ENCODE results near the gene LCE3B.
"Not testable (repeated sequence)": the region's sequence is repeated elsewhere in the genome, so short reads cannot be mapped to it uniquely, and the experiment has no call there.

Gene LCE3B

GRCh38 chr1:152613511-152613910 is at the start of gene LCE3B:
TSS of gene LCE3B (plus strand) at chr1:152613811. CDS start at chr1:152613811, 0 bp downstream.
- DNase-seq: no peak

GRCh38 chr1:152565115-152565514 is 48.5 kb upstream of the LCE3B start:
- no peak for DNase-seq

DNA sequence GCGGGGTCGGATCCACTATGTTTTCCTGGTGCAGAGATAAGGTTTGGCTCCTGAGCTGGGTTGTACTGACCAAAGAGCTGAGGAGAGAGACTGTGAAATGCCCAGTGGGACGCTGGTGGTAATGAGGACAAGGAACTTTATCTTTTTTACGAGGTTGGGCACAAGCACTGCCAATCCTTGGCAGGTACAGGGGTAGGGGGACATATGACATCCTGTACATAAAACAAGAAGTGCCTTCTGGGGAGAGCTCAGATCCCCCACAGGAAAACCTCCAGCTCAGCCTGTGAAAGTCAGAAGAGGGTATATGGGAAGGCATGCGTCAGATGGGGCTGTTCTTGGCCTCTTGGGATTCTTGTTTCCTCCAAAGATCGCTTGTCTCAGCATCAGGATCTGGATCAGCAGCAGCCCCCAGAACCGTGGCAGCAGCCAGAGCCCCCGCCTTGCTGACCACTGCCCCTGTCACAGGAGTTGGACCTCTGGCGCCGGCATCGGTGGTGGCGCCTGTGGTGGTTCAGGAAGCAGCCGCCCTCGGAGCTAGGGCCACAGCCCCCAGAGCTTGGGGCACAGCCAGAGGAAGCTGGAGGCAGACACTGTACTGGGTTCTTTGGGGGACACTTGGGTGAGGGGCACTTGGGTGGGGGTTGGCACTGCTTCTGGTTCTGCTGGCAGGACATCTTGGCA is 47.9 kb upstream of the LCE3B start:
- DNase-seq: no peak

- no peak for DNase-seq
Observed at GRCh38 chr1:152566681-152567080, 46.9 kb upstream of the LCE3B start, which contains the start of gene LCE3E. TSS of gene LCE3E (minus strand) at chr1:152566780. CDS start at chr1:152566208, 572 bp downstream.

- DNase-seq: no peak
Observed at GRCh38 chr1:152577168-152577567, 36.4 kb upstream of the LCE3B start.

GRCh38 chr1:152579526-152579925 is 34.1 kb upstream of the LCE3B start:
- DNase-seq: not testable (repeated sequence)

DNA sequence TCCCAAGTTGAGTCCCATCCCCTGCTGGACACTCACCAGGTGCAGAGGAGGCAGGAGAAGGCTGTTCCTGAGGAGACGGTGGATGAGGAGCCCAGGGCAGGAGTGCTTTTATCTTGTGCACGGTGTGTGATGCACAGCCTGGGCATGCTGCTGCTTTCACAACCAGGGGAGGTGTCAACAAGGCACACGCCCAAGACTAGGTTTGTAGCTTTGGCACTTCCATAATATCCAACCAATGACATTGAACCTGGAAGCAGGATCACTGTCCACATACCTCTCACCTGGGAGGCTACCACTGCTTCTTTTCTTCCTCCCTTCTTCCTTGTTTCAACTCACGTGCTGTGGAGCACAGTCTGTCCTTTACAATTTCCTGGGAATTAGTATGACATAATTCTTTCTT is 33.2 kb upstream of the LCE3B start, which contains the start of gene LCE3D:
Gene LCE3D (minus strand): TSS at position 84 of the 400 bp plus-strand sequence. CDS start 580 bp downstream, outside the sequence.
- DNase-seq: no peak

- DNase-seq: no peak
Observed at GRCh38 chr1:152582647-152583046, 31.0 kb upstream of the LCE3B start.

DNA sequence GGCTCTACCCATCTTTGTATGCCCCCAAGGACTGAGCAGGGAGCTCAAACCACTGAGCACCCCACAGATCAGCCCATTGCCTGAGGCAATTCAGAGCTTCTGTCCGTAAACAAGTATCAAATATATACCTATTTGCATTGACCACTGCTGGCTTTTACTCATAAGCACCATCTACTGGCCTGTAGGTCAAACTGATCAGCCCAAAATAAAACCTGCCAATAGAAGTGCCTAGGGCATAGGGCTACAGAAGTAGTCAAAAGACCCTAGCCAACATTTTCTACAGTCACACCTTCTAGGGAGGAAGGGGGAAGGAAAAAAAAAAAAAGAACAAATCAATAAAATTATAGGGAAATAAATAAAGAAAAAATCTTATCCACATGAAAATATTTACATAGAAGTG is 28.0 kb upstream of the LCE3B start:
- no peak for DNase-seq

GRCh38 chr1:152596986-152597385 is 16.6 kb upstream of the LCE3B start:
- DNase-seq: no peak

DNA sequence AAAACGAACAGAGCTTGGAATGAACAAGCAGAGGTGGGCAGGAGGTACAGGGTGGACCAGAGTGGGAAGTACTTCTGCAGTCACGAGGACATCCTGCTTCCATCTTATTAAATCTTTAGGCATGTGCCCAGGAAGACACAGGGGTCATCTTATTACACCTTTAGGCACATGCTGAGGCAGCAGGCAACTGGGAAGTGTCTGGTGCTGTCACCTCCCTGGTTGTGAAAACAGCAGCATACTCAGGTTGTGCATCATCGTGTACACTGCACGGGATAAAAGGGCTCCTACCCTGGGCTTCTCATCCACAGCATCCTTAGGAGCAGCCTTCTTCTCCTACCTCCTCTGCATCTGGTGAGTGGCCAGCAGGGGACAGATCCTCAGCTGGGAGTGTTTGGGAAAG is 13.7 kb upstream of the LCE3B start, which contains the start of gene LCE3C:
Gene LCE3C (plus strand): TSS at position 301 of the 400 bp plus-strand sequence. CDS start 498 bp downstream, outside the sequence.
- no peak for DNase-seq

- no peak for DNase-seq
Observed at GRCh38 chr1:152621993-152622392, 8.4 kb downstream of the LCE3B start.

DNA sequence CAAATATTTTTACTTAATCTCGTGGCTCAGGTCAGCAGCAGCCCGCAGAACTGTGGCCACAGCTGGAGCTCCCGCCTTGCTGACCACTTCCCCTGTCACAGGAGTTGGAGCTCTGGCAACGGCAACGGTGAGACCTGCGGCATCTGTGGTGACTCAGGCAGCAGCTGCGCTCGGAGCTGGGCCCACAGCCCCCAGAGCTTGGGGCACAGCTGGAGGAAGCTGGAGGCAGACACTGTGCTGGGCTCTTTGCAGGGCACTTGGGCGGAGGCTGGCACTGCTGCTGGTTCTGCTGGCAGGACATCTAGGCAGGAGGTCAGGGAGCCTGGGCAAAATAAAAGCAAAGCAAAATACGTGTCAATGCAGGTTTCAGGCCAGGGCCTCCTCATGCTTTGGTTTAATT is 9.2 kb downstream of the LCE3B start, which contains the start of gene LCE3A:
Gene LCE3A (minus strand): TSS at position 301 of the 400 bp plus-strand sequence. CDS start 0 bp downstream, at position 301.
- DNase-seq: no peak

GRCh38 chr1:152623203-152623844 is 9.7 kb downstream of the LCE3B start:
- DNase-seq: no peak

GRCh38 chr1:152626744-152627143 is 13.1 kb downstream of the LCE3B start:
- no peak for DNase-seq

GRCh38 chr1:152630596-152630995 is 17.0 kb downstream of the LCE3B start:
- DNase-seq: no peak

- DNase-seq: no peak
Observed at GRCh38 chr1:152640351-152640750, 26.7 kb downstream of the LCE3B start.

- no peak for DNase-seq
Observed at GRCh38 chr1:152643945-152644344, 30.3 kb downstream of the LCE3B start.

GRCh38 chr1:152645146-152645545 is 31.5 kb downstream of the LCE3B start:
- no peak for DNase-seq

DNA sequence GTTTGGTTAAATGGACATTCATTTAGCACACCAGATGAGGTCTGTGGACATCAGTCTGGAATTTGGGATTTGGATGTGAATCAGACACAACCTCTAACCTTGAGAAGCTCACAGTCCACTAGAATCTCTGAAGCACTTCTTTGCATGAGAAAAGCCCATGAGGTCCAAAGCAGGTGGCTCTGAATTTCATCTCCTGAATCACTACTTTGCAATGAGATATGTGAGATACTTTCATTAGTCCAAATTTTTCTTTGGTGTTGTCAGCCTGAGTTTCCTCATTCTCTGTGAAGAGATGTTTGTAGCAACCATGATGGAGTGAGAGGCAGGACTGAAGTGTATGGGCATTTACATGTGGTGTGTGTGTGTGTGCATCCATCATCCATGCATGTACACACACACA is 33.0 kb downstream of the LCE3B start:
- DNase-seq: no peak

DNA sequence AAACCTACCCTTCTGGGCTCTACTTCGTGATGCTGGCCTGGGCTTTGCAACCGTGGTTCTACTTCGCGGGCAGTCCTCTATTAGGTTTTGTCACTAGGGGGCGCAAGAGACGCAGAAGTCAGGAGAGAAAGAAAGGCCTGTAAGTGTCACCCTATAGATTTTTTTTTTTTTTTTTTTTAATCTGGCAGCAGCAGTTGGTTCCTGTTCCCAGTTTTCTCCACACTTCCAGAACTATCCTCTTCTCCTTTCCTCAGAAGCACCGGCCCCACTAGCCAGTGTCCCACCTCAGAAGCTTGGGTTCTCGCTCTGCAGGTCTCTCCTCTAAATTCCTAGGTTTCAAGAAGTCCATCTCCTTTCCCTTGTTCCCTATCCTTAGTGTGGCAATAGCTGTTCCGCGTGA is 40.5 kb downstream of the LCE3B start:
- peak; percentile 79 for DNase-seq

DNA sequence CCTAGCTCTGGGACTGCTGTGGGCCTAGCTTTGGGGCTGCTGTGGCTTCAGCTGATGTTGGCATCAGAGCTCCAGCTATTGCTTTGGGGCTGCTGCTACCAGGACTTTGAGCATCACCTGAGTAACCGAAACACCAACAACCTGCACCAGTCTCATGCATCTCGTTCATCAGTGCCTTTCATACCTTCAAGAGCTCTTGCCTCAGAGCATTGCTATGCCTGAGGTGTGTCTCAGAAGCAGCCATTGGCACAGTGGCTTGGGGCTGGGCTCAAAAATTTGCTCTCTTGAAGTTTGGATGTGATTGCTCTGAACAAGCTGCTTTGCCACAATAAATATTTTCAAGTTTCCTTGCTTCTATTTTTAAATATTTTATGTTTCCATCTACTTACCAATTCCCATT is 42.8 kb downstream of the LCE3B start:
- DNase-seq: no peak

DNA sequence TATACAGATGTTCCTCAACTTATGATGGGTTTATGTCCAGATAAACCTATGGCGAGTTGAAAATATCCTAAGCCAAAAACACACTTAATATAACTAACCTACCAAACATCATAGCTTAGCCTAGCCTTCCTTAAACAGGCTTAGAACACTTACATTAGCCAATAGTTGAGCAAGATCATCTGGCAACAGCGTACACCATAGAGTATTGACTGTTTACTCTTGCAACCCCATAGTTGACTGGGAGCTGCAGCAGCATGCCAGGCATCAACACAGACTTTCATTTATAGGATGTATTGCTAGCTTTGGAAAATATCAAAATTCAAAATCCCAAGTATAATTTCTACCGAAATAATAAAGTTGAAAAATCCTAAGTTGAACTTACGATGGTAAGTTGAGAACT is 44.1 kb downstream of the LCE3B start:
- no peak for DNase-seq

DNA sequence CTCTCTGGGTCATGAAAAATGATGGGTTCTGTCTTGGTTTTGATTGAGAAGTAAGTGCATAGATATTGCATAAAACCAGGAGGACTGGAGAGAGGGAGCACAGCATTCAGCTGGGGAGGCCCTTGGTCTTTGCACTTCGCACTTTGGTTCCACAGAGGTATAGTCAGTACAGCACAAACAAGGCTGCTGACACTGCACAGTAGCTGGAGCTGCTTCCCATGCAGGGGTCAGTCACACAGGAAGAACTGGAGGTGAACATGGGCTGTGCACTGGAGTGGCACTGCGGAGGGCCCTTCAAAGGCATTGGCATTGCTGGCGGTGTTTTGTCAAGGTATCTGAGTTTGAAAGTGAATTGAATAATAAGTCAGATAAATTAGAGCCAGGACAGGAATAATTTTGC is 45.0 kb downstream of the LCE3B start:
- no peak for DNase-seq
